ENCODE results near the gene SORBS1. TPM values are rescaled to one million over a fixed set of nuclear protein-coding genes. Genes with fewer than 3 reads are reported as not detected.

The SORBS1 gene
- total and polyA plus RNA-seq, 2 donors (not counting 3 experiments of a cell fraction or from before 2014, with no cell fraction given) = 2.0 to 7.9 TPM

- H3K36me3 ChIP-seq (ENCODE audit: control insufficient read depth in 2 of 2, extremely low read depth in 1 of 2, insufficient read depth in 2 of 2, low read length in 2 of 2) = no peaks in the 10 kb centered on the region
- no peak for TF ChIP-seq GATA2 (IDR thresholded peaks at IDR 0.05; ENCODE audit: insufficient read depth, insufficient read length, low read depth, low read length)
- TF ChIP-seq EZH2 (IDR thresholded peaks at IDR 0.05; ENCODE audit: borderline replicate concordance, low read depth, low read length, severe bottlenecking) = no peak
- TF ChIP-seq MYC (IDR thresholded peaks at IDR 0.05; ENCODE audit: low read depth, low read length) = no peak
- TF ChIP-seq, protein P1, sequence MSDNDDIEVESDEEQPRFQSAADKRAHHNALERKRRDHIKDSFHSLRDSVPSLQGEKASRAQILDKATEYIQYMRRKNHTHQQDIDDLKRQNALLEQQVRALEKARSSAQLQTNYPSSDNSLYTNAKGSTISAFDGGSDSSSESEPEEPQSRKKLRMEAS (IDR thresholded peaks at IDR 0.05; ENCODE audit: insufficient read depth, insufficient read length) = no peak
- no peak for TF ChIP-seq POLR2AphosphoS5 (IDR thresholded peaks at IDR 0.05; ENCODE audit: insufficient read depth, low read depth, low read length)
- TF ChIP-seq POLR2A (IDR thresholded peaks at IDR 0.05; ENCODE audit: low read depth, low read length) = no peak
- TF ChIP-seq, protein P2, sequence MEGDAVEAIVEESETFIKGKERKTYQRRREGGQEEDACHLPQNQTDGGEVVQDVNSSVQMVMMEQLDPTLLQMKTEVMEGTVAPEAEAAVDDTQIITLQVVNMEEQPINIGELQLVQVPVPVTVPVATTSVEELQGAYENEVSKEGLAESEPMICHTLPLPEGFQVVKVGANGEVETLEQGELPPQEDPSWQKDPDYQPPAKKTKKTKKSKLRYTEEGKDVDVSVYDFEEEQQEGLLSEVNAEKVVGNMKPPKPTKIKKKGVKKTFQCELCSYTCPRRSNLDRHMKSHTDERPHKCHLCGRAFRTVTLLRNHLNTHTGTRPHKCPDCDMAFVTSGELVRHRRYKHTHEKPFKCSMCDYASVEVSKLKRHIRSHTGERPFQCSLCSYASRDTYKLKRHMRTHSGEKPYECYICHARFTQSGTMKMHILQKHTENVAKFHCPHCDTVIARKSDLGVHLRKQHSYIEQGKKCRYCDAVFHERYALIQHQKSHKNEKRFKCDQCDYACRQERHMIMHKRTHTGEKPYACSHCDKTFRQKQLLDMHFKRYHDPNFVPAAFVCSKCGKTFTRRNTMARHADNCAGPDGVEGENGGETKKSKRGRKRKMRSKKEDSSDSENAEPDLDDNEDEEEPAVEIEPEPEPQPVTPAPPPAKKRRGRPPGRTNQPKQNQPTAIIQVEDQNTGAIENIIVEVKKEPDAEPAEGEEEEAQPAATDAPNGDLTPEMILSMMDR (IDR thresholded peaks at IDR 0.05; ENCODE audit: extremely low read depth in 1 of 2, insufficient read depth in 1 of 2, low read depth in 1 of 2, low read length in 2 of 2) = no peak
- no peak for TF ChIP-seq JUN (IDR thresholded peaks at IDR 0.05; ENCODE audit: borderline replicate concordance, insufficient read depth, insufficient read length, low read depth)
- no peak for TF ChIP-seq FOS (IDR thresholded peaks at IDR 0.05; ENCODE audit: borderline replicate concordance, insufficient read depth, low read length)
- no peaks in the 10 kb centered on the region for H3K27me3 ChIP-seq (ENCODE audit: control insufficient read depth in 2 of 2, insufficient read depth in 2 of 2, low read length in 2 of 2)
- no peaks in the 10 kb centered on the region for H3K9me3 ChIP-seq (replicated peaks; ENCODE audit: control insufficient read depth, insufficient read depth, low read length)
- ChIA-PET POLR2A (no interaction called here), CTCF (no interaction called here)
- no peaks in the 10 kb centered on the region for H4K20me1 ChIP-seq (replicated peaks; ENCODE audit: control insufficient read depth, extremely low read depth, insufficient read depth, low read length)
- FAIRE-seq (no peak), DNase-seq (ENCODE audit: low read depth, low spot score) (no peak)
- H3K27ac ChIP-seq (ENCODE audit: insufficient read depth, low read depth, low read length) = no peak overlapping the region
- H3K4me1 ChIP-seq (ENCODE audit: control insufficient read depth, extremely low read depth, insufficient read depth, low read length) = peaks cover 2% of the 10 kb centered on the region
- H3K9ac ChIP-seq (replicated peaks; ENCODE audit: extremely low read depth, insufficient read depth, low read length) = no peak overlapping the region
- no peaks in the 10 kb centered on the region for H3K79me2 ChIP-seq (ENCODE audit: control insufficient read depth, insufficient read depth, low read length)
- H3K9me1 ChIP-seq (replicated peaks; ENCODE audit: control insufficient read depth, extremely low read depth, insufficient read depth, low read length) = no peaks in the 10 kb centered on the region
- no peak overlapping the region for H3K4me3 ChIP-seq (replicated peaks in 1 of 3; ENCODE audit: insufficient read depth in 1 of 3, low read depth in 1 of 3, low read length in 3 of 3)
- no peak overlapping the region for H3K4me2 ChIP-seq (ENCODE audit: insufficient read depth, low read length)
- no TSS peak for BruUV-seq (replicated peaks)
- intact Hi-C loops (cut with micrococcal nuclease) (no loop called here), dilution Hi-C loops (cut with MboI; ENCODE audit: extremely low pct_ligation_motif_present, low sequenced_read_pairs) (no loop called here)
- no peak overlapping the region for H2AFZ ChIP-seq (ENCODE audit: low read depth, low read length)
These were observed 7.5 kb downstream of the SORBS1 start for GRCh38 chr10:95553674-95554073.

All from endothelial cell of umbilical vein (primary cell).